Neural progenitor cell (in vitro differentiated cells): ENCODE data around the gene TGFBR2. TPM values are rescaled to one million over a fixed set of nuclear protein-coding genes. Genes with fewer than 3 reads are reported as not detected.

Source experiments
- DNase-seq: peaks from one replicate; pipeline ENCODE4 v3.0.0-alpha.2; 2016; ENCODE audit warnings: low spot score
- H2AFZ ChIP-seq: fragments of 200-600 bp; sonication (generic); replicated peaks from 2 replicates; pipeline ENCODE4 v1.6.1; 2016; ENCODE audit warnings: antibody characterized with exemption
- H3F3A ChIP-seq: fragments of 200-600 bp; sonication (generic); 2 replicates; pipeline ENCODE4 v1.6.1; 2016; ENCODE audit warnings: antibody characterized with exemption, low read depth
- H3K27ac ChIP-seq: fragments of 200-600 bp; sonication (generic); 2 replicates; pipeline ENCODE4 v1.5.1; 2016; ENCODE audit warnings: mild to moderate bottlenecking
- H3K27me3 ChIP-seq: fragments of 200-600 bp; sonication (generic); 2 replicates; pipeline ENCODE4 v1.6.1; 2016; ENCODE audit warnings: mild to moderate bottlenecking, moderate library complexity
- H3K36me3 ChIP-seq: fragments of 200-600 bp; sonication (generic); 2 replicates; pipeline ENCODE4 v1.5.1; 2016
- H3K4me1 ChIP-seq: fragments of 200-600 bp; sonication (generic); 2 replicates; pipeline ENCODE4 v1.6.1; 2016; ENCODE audit warnings: mixed run types
- H3K4me2 ChIP-seq: fragments of 200-600 bp; sonication (generic); 2 replicates; pipeline ENCODE4 v1.6.1; 2016
- H3K4me3 ChIP-seq: fragments of 200-600 bp; sonication (generic); 2 replicates; pipeline ENCODE4 v1.5.1; 2016
- H3K79me2 ChIP-seq: fragments of 200-600 bp; sonication (generic); 2 replicates; pipeline ENCODE4 v1.6.1; 2016; ENCODE audit warnings: low read depth
- H3K9ac ChIP-seq: fragments of 200-600 bp; sonication (generic); 2 replicates; pipeline ENCODE4 v1.6.1; 2016
- H3K9me3 ChIP-seq: fragments of 200-600 bp; sonication (generic); 2 replicates; pipeline ENCODE4 v1.5.1; 2016; ENCODE audit warnings: low read depth
- H4K20me1 ChIP-seq: fragments of 200-600 bp; sonication (generic); 2 replicates; pipeline ENCODE4 v1.6.1; 2016; ENCODE audit warnings: low read depth
- H3K27ac Mint-ChIP-seq: 3 replicates; pipeline ENCODE4 v1.8.0; 2021; ENCODE audit warnings: mixed read lengths
- H3K27me3 Mint-ChIP-seq: 2 replicates; pipeline ENCODE4 v1.8.0; 2022; ENCODE audit warnings: low read depth, mild to moderate bottlenecking, inconsistent platforms, moderate library complexity, mixed read lengths; ENCODE audit not compliant: insufficient read depth
- H3K36me3 Mint-ChIP-seq: 3 replicates; pipeline ENCODE4 v1.8.0; 2021; ENCODE audit warnings: mixed read lengths
- H3K4me1 Mint-ChIP-seq: 3 replicates; pipeline ENCODE4 v1.8.0; 2021; ENCODE audit warnings: mixed read lengths
- H3K4me3 Mint-ChIP-seq: 3 replicates; pipeline ENCODE4 v1.8.0; 2021; ENCODE audit warnings: mild to moderate bottlenecking, moderate library complexity, mixed read lengths
- H3K9me3 Mint-ChIP-seq: 3 replicates; pipeline ENCODE4 v1.8.0; 2020; ENCODE audit warnings: mixed read lengths
- EZH2 ChIP-seq: fragments of 200-600 bp; sonication (generic); IDR thresholded peaks from 2 replicates; pipeline ENCODE4 v1.6.1; 2017; ENCODE audit warnings: antibody characterized with exemption, mild to moderate bottlenecking, moderate library complexity
- EZH2phosphoT487 ChIP-seq: fragments of 200-600 bp; sonication (generic); IDR thresholded peaks from 2 replicates; pipeline ENCODE4 v1.6.1; 2017; ENCODE audit warnings: antibody characterized with exemption
- total RNA-seq: library from RNA; depleted of rRNA; stranded (reverse); fragments of >200 nt; gene quantifications from 2 replicates; pipeline ENCODE4 v1.2.3, GENCODE V29; 2015; ENCODE audit warnings: low replicate concordance
- TF ChIP-seq, protein P1 (sequence below): fragments of 200-600 bp; sonication (generic); IDR thresholded peaks from 2 replicates; pipeline ENCODE4 v1.5.1; 2017; ENCODE audit warnings: antibody characterized with exemption, mild to moderate bottlenecking

The TGFBR2 gene
- total RNA-seq, 1 donor from 2014 or later, result 7.3 TPM

DNA sequence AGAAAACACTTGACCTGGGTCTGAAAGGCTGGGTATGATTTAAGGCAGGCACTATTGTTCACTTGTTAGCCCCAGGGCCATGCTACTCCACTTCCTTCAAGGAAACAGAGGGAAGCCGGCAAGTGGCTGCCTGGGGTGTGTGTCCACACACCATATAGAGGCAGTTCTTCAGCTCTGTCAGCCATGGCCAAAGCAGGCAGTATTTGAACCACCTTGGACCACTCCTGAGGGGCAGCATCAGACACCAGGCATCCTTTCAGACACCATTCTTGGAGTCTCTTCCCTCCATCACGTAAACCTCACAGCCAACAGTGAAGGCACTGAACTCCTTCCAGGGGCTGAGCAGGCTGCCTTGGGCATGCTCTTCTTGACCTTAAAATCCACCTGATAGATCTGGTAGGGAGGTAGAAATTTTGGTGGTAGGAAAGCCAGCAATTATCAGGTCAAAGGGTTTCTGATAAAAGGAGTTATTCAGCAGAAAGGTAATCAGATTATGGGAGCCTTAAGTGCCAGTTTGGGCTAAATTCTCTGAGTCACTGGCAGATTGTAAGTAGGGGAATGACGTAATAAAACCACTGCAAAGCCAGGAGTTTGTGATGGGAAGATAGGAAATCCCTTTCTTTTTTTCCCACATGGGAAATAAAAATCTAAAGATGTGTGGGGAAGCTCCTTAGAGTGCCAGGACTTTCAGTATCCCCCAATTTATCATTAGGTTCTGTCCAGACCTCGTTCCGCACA is 20.2 kb downstream of the TGFBR2 start:
- Histone ChIP-seq H3K27ac (no peak overlapping the region), H3K9me3 (no peaks in the 10 kb centered on the region), H3K4me1 (peaks cover 26% of the 10 kb centered on the region), H3K27me3 (no peaks in the 10 kb centered on the region), H3F3A (peaks cover 24% of the 10 kb centered on the region), H3K36me3 (no peaks in the 10 kb centered on the region), H3K4me2 (no peak overlapping the region), H3K9ac (no peak overlapping the region), H3K79me2 (peaks cover 12% of the 10 kb centered on the region), H3K4me3 (no peak overlapping the region), H4K20me1 (no peaks in the 10 kb centered on the region), H2AFZ (no peak overlapping the region)
- H3K36me3 Mint-ChIP-seq, result peaks cover 23% of the 10 kb centered on the region
- no peak overlapping the region for H3K27ac Mint-ChIP-seq
- peaks cover 22% of the 10 kb centered on the region for H3K4me1 Mint-ChIP-seq
- no peak for TF ChIP-seq EZH2phosphoT487
- no peak for TF ChIP-seq EZH2
- TF ChIP-seq, protein P1, sequence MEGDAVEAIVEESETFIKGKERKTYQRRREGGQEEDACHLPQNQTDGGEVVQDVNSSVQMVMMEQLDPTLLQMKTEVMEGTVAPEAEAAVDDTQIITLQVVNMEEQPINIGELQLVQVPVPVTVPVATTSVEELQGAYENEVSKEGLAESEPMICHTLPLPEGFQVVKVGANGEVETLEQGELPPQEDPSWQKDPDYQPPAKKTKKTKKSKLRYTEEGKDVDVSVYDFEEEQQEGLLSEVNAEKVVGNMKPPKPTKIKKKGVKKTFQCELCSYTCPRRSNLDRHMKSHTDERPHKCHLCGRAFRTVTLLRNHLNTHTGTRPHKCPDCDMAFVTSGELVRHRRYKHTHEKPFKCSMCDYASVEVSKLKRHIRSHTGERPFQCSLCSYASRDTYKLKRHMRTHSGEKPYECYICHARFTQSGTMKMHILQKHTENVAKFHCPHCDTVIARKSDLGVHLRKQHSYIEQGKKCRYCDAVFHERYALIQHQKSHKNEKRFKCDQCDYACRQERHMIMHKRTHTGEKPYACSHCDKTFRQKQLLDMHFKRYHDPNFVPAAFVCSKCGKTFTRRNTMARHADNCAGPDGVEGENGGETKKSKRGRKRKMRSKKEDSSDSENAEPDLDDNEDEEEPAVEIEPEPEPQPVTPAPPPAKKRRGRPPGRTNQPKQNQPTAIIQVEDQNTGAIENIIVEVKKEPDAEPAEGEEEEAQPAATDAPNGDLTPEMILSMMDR, result no peak
- no peak overlapping the region for H3K4me3 Mint-ChIP-seq
- peaks cover 3% of the 10 kb centered on the region for H3K9me3 Mint-ChIP-seq
- H3K27me3 Mint-ChIP-seq, result peaks cover 4% of the 10 kb centered on the region
- DNase-seq, result no peak

DNA sequence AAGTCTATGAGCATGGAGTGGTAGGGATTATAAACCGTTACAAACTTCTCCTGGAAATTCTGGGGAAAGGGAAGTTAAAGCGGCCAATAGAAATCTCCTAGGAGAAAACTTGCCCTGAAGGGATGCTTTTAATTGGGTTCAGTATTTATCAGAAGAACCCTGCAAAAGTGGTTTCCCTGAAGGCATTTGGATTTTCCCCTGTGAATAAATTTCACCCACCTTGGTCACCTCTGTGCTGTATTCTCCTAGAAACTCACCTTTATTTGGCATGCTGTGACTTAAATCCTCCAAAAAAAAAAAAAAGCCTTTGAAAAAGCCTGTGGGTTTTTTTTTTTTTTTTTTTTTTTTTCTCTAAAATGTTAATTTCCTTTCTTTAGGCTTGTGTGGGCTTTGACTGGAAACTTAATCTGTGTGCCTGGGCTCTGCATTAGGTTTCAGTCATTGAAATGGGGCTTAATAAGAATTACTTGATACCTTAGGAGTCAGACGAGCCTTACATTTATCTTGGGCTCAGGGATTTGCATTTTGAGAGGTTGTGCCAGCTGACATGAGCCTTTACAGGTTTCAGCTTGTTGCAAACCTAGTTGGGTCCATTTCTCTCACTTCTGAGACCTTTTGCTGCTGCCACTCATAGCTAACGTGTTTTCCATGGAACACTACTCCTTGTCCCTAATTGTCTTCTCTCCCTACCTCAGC is 22.0 kb downstream of the TGFBR2 start:
- H3K4me3 ChIP-seq, result no peak overlapping the region
- peaks cover 32% of the 10 kb centered on the region for H3K36me3 Mint-ChIP-seq
- peak; percentile 31 for DNase-seq
- H2AFZ ChIP-seq, result no peak overlapping the region
- no peaks in the 10 kb centered on the region for H3K9me3 ChIP-seq
- no peaks in the 10 kb centered on the region for H4K20me1 ChIP-seq
- H3K79me2 ChIP-seq, result peaks cover 28% of the 10 kb centered on the region
- TF ChIP-seq EZH2 (no peak), EZH2phosphoT487 (no peak)
- TF ChIP-seq, protein P1, result no peak
- peaks cover 22% of the 10 kb centered on the region for H3K4me1 Mint-ChIP-seq
- H3K27ac Mint-ChIP-seq, result no peak overlapping the region
- H3K9me3 Mint-ChIP-seq, result peaks cover 6% of the 10 kb centered on the region
- H3K36me3 ChIP-seq, result no peaks in the 10 kb centered on the region
- no peak overlapping the region for H3K4me3 Mint-ChIP-seq
- no peak overlapping the region for H3K9ac ChIP-seq
- no peaks in the 10 kb centered on the region for H3K27me3 ChIP-seq
- peaks cover 24% of the 10 kb centered on the region for H3F3A ChIP-seq
- H3K27ac ChIP-seq, result peak overlapping the region; percentile 74
- H3K27me3 Mint-ChIP-seq, result peaks cover 4% of the 10 kb centered on the region
- peak overlapping the region; percentile 58 for H3K4me2 ChIP-seq
- peaks cover 26% of the 10 kb centered on the region for H3K4me1 ChIP-seq

DNA sequence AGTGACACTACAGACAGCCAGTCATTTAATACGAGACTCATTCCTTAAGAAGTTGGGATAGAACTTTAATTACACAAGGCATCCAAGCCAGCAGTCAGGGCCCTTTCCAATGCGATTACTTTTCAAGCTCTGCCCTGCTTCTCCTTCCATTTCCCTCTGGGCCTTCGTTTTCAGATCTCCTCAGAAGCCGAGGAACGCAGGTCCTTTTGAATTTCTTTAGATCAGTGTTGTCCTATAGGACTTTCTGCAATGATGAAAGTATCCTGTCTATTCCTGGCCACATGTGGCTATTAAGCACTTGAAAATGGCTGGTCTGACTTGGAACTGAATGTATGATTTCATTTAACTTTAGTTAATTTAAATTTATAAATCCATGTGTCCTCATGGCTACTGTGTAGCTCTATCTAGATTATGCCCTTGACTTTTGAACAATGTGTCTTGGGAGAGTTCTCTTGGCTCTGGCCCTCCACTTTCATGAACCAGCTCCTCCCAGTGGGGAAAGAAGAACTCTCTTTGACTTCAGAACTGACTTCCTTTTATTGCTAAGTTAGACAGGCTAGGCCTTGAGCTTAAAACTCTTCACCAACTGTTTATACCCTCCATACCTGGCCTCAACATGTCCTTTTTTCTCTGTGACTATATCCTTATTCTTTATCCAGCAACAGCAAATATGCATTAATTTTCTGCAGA is 22.6 kb downstream of the TGFBR2 start:
- Histone ChIP-seq H3F3A (peaks cover 24% of the 10 kb centered on the region), H3K9me3 (no peaks in the 10 kb centered on the region), H3K4me2 (peak overlapping the region; percentile 58), H3K79me2 (peaks cover 28% of the 10 kb centered on the region), H3K36me3 (no peaks in the 10 kb centered on the region), H3K27me3 (no peaks in the 10 kb centered on the region), H3K9ac (no peak overlapping the region), H3K4me1 (peaks cover 26% of the 10 kb centered on the region), H2AFZ (no peak overlapping the region), H3K27ac (peak overlapping the region; percentile 74), H4K20me1 (no peaks in the 10 kb centered on the region), H3K4me3 (no peak overlapping the region)
- DNase-seq, result no peak
- Mint-ChIP-seq H3K36me3 (peaks cover 29% of the 10 kb centered on the region), H3K4me3 (no peak overlapping the region), H3K27ac (no peak overlapping the region), H3K27me3 (peaks cover 4% of the 10 kb centered on the region), H3K9me3 (peaks cover 6% of the 10 kb centered on the region), H3K4me1 (peaks cover 22% of the 10 kb centered on the region)
- TF ChIP-seq, protein P1, result no peak
- TF ChIP-seq EZH2, result no peak
- no peak for TF ChIP-seq EZH2phosphoT487
